HL-60 (cell line): Measurements from ENCODE around the gene ADAMTS7.

Source experiments
- TF ChIP-seq, protein P1 (sequence below): IDR thresholded peaks from one replicate; pipeline ENCODE4 v1.5.1; 2011; ENCODE audit warnings: low read length, control low read depth, inconsistent platforms; ENCODE audit not compliant: insufficient read depth
- TF ChIP-seq, protein P2 (sequence below): IDR thresholded peaks from 2 replicates; pipeline ENCODE4 v1.6.1; 2012; ENCODE audit warnings: low read depth; ENCODE audit not compliant: insufficient replicate concordance

DNA sequence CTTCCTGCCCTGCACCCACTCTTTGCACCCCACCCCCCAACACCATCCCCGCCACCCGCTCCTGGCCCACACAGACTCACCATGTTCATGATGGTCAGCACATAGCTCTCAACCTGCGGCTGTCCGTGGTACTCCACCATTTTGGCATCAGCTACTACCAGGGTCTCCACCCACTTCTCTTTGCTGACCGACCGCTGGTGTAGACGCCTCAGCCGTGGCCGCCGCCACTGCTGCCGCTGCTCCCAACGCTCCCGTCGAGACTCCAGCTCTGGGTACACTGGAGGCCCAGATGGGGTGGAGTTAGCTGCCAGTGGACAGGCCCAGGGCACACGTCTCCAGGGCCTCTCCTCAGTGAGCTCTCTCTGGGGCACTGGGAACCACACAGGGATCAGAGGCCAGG lies 14.8 kb downstream of the ADAMTS7 start:
- TF ChIP-seq, protein P1, sequence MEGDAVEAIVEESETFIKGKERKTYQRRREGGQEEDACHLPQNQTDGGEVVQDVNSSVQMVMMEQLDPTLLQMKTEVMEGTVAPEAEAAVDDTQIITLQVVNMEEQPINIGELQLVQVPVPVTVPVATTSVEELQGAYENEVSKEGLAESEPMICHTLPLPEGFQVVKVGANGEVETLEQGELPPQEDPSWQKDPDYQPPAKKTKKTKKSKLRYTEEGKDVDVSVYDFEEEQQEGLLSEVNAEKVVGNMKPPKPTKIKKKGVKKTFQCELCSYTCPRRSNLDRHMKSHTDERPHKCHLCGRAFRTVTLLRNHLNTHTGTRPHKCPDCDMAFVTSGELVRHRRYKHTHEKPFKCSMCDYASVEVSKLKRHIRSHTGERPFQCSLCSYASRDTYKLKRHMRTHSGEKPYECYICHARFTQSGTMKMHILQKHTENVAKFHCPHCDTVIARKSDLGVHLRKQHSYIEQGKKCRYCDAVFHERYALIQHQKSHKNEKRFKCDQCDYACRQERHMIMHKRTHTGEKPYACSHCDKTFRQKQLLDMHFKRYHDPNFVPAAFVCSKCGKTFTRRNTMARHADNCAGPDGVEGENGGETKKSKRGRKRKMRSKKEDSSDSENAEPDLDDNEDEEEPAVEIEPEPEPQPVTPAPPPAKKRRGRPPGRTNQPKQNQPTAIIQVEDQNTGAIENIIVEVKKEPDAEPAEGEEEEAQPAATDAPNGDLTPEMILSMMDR: no peak
- TF ChIP-seq, protein P2, sequence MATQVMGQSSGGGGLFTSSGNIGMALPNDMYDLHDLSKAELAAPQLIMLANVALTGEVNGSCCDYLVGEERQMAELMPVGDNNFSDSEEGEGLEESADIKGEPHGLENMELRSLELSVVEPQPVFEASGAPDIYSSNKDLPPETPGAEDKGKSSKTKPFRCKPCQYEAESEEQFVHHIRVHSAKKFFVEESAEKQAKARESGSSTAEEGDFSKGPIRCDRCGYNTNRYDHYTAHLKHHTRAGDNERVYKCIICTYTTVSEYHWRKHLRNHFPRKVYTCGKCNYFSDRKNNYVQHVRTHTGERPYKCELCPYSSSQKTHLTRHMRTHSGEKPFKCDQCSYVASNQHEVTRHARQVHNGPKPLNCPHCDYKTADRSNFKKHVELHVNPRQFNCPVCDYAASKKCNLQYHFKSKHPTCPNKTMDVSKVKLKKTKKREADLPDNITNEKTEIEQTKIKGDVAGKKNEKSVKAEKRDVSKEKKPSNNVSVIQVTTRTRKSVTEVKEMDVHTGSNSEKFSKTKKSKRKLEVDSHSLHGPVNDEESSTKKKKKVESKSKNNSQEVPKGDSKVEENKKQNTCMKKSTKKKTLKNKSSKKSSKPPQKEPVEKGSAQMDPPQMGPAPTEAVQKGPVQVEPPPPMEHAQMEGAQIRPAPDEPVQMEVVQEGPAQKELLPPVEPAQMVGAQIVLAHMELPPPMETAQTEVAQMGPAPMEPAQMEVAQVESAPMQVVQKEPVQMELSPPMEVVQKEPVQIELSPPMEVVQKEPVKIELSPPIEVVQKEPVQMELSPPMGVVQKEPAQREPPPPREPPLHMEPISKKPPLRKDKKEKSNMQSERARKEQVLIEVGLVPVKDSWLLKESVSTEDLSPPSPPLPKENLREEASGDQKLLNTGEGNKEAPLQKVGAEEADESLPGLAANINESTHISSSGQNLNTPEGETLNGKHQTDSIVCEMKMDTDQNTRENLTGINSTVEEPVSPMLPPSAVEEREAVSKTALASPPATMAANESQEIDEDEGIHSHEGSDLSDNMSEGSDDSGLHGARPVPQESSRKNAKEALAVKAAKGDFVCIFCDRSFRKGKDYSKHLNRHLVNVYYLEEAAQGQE: no peak
